Measurements from ENCODE around the gene METTL16.

The METTL16 gene

GRCh38 chr17:2377659-2378058, 134.0 kb downstream of the METTL16 start:
- Histone ChIP-seq H3K79me2 (ENCODE audit: insufficient read depth, low read length) (no peaks in the 10 kb centered on the region), H3K4me1 (ENCODE audit: insufficient read depth, low read length, poor library complexity, severe bottlenecking) (no peaks in the 10 kb centered on the region), H3K4me2 (ENCODE audit: low read depth, low read length, poor library complexity, severe bottlenecking) (no peak overlapping the region), H3K27me3 (ENCODE audit: insufficient read depth, low read length, poor library complexity, severe bottlenecking) (no peaks in the 10 kb centered on the region), H3K9me3 (ENCODE audit: insufficient read depth, low read depth, low read length) (no peaks in the 10 kb centered on the region), H3K4me3 (ENCODE audit: low read length, poor library complexity, severe bottlenecking) (no peak overlapping the region), H4K20me1 (ENCODE audit: insufficient read depth, low read length, poor library complexity, severe bottlenecking) (no peaks in the 10 kb centered on the region), H3K9ac (ENCODE audit: low read depth, low read length, poor library complexity, severe bottlenecking) (no peak overlapping the region), H3K9me2 (replicated peaks; ENCODE audit: low read depth, low read length) (no peaks in the 10 kb centered on the region), H3K36me3 (ENCODE audit: insufficient read depth, low read length) (no peaks in the 10 kb centered on the region), H3F3A (ENCODE audit: low read depth) (no peaks in the 10 kb centered on the region), H2AFZ (ENCODE audit: low read length) (no peak overlapping the region)
- TF ChIP-seq CTCF (conservative IDR thresholded peaks at IDR 0.05; ENCODE audit: low read length) (no peak), EZH2phosphoT487 (IDR thresholded peaks at IDR 0.05; ENCODE audit: borderline replicate concordance) (no peak)

- Histone ChIP-seq H3F3A (ENCODE audit: low read depth) (no peaks in the 10 kb centered on the region), H3K9me3 (ENCODE audit: insufficient read depth, low read depth, low read length) (no peaks in the 10 kb centered on the region), H3K36me3 (ENCODE audit: insufficient read depth, low read length) (no peaks in the 10 kb centered on the region), H3K4me3 (ENCODE audit: low read length, poor library complexity, severe bottlenecking) (no peak overlapping the region), H3K9ac (ENCODE audit: low read depth, low read length, poor library complexity, severe bottlenecking) (no peak overlapping the region), H3K27me3 (ENCODE audit: insufficient read depth, low read length, poor library complexity, severe bottlenecking) (no peaks in the 10 kb centered on the region), H3K4me1 (ENCODE audit: insufficient read depth, low read length, poor library complexity, severe bottlenecking) (no peaks in the 10 kb centered on the region), H3K4me2 (ENCODE audit: low read depth, low read length, poor library complexity, severe bottlenecking) (no peak overlapping the region), H4K20me1 (ENCODE audit: insufficient read depth, low read length, poor library complexity, severe bottlenecking) (no peaks in the 10 kb centered on the region), H3K79me2 (ENCODE audit: insufficient read depth, low read length) (no peaks in the 10 kb centered on the region), H3K9me2 (replicated peaks; ENCODE audit: low read depth, low read length) (no peaks in the 10 kb centered on the region), H2AFZ (ENCODE audit: low read length) (no peak overlapping the region)
- no peak for TF ChIP-seq EZH2phosphoT487 (IDR thresholded peaks at IDR 0.05; ENCODE audit: borderline replicate concordance)
- no peak for TF ChIP-seq CTCF (conservative IDR thresholded peaks at IDR 0.05; ENCODE audit: low read length)
Observed at GRCh38 chr17:2376107-2376506, 135.6 kb downstream of the METTL16 start.

- no peak overlapping the region for H3K4me3 ChIP-seq (ENCODE audit: low read length, poor library complexity, severe bottlenecking)
- H3K79me2 ChIP-seq (ENCODE audit: insufficient read depth, low read length), result no peaks in the 10 kb centered on the region
- no peak overlapping the region for H2AFZ ChIP-seq (ENCODE audit: low read length)
- no peaks in the 10 kb centered on the region for H3K9me3 ChIP-seq (ENCODE audit: insufficient read depth, low read depth, low read length)
- no peaks in the 10 kb centered on the region for H3K36me3 ChIP-seq (ENCODE audit: insufficient read depth, low read length)
- H4K20me1 ChIP-seq (ENCODE audit: insufficient read depth, low read length, poor library complexity, severe bottlenecking), result no peaks in the 10 kb centered on the region
- no peaks in the 10 kb centered on the region for H3K9me2 ChIP-seq (replicated peaks; ENCODE audit: low read depth, low read length)
- H3K9ac ChIP-seq (ENCODE audit: low read depth, low read length, poor library complexity, severe bottlenecking), result no peak overlapping the region
- no peaks in the 10 kb centered on the region for H3K27me3 ChIP-seq (ENCODE audit: insufficient read depth, low read length, poor library complexity, severe bottlenecking)
- no peaks in the 10 kb centered on the region for H3K4me1 ChIP-seq (ENCODE audit: insufficient read depth, low read length, poor library complexity, severe bottlenecking)
- TF ChIP-seq CTCF (conservative IDR thresholded peaks at IDR 0.05; ENCODE audit: low read length), result no peak
- no peaks in the 10 kb centered on the region for H3F3A ChIP-seq (ENCODE audit: low read depth)
- no peak overlapping the region for H3K4me2 ChIP-seq (ENCODE audit: low read depth, low read length, poor library complexity, severe bottlenecking)
Observed at GRCh38 chr17:2375406-2375805, 136.3 kb downstream of the METTL16 start.
